CD4-positive, alpha-beta T cell treated with Interleukin-17A for 4 hours (primary cell): ENCODE measurements around the gene CDK19.

ENCODE experiments used
- DNase-seq: peaks from one replicate; pipeline ENCODE4 v3.0.0-alpha.2; 2020; ENCODE audit warnings: mixed read lengths

The CDK19 gene

DNA sequence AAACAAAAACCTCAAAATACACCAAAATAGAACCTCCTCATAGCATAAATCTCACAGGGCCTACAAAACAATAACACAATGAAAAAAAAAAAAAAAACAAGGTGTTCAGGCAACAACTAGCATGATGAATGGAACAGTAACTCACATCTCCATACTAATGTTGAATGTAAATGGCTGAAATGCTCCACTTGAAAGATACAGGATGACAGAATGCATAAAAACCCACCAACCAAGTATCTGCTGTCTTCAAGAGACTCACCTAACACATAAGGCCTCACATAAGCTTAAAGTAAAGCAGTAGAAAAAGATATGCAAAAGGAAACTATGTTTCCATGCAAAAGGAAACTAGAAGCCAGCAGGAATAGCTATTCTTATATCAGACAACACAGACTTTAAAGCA, 121.3 kb downstream of the CDK19 start:
- DNase-seq: no peak

DNA sequence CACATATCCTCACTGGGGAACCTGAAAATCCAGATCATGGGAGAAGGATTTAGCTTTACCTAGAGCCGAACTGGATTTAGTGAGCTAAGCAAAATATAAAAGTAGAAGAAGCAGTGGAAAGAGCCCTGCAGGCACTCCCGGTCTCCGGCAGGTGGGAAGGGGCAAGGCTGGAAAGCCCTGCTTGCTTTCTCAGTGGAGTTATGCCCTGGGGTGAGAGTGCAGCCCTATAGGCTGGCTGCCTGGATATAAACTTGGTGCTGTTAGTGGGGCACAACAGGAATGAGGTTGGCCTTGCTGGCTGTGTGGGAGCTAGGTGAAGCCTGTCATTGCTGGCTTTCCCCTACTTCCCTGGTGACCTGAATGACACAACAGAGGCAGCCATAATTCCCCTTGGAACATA, 122.0 kb downstream of the CDK19 start:
- DNase-seq: no peak

DNA sequence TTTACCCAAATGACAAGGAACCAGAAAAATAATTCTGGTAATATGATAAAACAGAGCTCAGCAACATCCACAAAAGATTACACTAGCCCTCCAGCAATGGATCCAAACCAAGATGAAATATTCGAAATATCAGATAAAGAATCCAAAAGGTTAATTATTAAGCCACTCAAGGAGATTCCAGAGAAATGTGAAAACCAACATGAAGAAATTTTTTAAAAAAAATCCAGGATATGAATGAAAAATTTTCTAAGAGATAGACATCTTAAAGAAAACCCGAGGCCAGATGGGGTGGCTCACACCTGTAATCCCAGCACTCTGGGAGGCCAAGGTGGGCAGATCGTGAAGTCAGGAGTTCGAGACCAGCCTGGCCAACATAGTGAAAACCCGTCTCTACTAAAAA, 124.4 kb downstream of the CDK19 start:
- no peak for DNase-seq

DNA sequence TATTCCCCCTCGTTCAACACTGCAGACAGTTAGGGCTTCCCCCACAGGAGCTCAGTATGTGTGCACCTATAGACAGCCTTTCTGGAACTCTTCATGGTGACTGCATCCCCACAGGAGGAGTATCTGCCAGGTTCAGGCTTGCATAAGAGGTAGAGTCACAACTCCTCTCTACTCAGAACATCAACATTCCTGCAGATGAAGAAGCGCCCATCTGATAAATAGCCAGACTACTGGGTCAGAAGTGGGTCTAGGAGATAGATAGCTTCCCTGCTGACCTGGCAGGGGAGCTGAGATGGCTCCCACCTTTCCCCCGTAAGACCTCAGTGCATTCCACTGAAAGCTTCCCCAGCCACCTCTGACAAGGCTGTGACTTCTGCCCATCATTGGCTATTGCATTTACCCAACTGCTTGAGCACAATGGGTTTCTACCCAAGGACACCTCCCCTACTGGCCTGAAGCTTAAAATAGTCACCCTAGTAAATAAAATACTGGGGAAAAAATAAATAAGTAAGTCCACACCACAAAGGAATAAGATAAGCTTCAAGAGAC, 125.1 kb downstream of the CDK19 start:
- DNase-seq: no peak

DNA sequence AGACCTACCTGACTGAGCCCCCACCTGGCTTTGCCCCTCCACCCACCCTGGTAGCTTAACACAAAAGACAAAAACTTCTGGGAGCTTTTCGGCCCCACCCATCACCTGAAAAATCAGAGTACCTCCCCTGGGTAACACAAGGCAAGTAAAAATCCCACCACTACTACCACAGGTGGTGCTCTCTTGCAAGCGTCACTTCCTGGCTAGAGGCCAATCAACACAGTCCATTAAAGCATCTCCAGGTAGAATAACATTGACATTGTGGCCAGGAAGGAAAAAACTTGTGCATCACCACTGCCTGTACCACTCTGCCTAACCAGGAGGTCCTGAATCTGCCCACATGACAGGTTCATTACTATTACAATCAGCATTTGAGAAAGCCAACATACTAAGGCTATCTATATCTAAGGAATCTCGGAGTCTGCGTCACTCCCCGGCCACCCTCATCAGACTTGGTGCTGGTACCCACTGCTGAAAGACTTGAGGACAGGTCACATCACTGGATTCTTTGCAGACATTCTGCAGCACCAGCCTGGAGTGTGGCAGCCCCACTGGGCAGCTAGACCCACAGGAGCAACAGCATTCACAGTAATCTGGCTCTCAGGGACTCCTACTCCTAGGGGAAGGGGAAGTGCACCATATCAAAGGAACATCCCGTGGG, 125.9 kb downstream of the CDK19 start:
- DNase-seq: no peak

DNA sequence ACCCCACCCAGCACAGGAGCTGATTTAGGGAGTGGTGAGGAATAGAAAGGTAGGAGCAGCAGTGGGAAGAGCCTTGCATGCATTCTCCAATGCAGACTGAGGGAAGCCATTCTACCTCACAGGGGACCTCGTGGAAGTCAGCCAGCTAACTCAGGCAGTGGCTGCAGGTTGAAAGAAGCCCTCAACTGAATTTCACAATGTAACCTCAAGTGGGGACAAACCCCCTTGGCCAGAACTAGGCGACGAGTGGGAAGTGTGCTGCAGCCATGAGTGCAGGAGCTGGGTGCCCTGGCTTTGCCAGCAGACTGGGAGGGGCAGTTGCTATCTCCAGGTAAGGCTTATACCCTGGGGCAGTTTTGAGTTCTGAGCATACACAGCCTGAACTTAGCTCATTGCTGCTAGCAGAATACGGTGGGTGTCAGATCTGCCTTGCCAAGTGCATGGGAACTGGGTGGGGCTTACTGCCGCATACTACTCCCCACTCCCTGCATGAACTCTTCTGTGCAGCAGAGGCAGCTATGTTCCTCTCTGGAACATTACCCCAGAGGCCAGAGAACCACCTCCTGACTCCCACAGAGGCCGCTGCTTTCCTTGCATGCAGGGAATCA, 126.5 kb downstream of the CDK19 start:
- DNase-seq: no peak

DNA sequence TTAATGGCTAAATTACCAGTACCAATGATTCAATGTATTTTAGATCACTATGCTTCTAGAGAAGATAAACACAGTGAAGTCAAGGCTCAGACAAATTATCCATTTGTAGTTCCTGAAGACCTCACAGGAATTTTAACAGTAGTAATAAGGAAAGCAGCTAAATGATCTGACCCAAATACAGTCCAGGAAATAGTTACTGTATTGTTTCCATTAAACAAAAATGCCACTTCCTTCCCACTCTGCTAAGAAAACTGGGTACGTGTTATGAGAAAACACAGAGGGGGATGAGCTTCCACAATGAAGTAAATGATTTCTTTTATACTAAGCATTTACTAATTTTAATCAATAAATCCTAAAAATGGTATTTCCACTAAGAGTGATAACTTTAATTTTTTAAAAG, 127.9 kb downstream of the CDK19 start:
- DNase-seq: no peak

DNA sequence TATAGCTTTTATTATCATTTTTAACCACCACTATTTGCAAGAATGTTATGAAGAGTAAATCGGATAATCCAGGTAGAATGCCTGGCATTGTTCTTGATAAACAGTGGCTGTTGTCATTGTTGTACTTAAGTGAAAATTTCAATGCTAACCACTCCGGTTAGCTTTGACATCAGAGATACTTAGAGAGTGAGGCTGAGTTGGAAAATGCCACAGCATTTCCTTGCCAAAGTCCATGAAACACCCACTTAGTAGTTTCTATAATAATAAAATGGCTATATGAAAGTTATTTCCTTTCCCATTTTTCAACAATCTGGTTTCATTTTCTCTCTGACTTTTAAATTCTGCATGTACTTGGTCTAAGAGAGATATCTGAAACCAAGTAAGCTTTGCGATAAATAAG, 132.0 kb downstream of the CDK19 start:
- no peak for DNase-seq

DNA sequence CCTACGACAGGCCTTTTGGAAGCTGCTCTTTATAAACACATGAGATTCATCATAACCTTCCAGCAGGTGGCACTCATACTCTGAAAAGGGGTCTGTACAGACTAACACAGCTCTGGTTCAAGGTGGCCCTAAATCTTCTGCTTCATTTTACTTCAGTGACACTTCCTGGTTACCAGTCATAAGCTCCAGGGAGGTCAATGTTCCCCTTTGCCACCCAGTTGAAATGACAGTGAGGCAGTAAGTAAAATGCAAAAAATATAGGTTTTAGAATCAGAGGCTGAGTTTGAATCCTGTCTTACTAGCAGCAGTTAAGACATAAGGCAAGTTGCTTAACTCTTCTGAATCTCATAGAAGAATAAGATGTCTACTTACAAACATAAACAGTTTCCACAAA, 132.8 kb downstream of the CDK19 start:
- peak; percentile 73 for DNase-seq

DNA sequence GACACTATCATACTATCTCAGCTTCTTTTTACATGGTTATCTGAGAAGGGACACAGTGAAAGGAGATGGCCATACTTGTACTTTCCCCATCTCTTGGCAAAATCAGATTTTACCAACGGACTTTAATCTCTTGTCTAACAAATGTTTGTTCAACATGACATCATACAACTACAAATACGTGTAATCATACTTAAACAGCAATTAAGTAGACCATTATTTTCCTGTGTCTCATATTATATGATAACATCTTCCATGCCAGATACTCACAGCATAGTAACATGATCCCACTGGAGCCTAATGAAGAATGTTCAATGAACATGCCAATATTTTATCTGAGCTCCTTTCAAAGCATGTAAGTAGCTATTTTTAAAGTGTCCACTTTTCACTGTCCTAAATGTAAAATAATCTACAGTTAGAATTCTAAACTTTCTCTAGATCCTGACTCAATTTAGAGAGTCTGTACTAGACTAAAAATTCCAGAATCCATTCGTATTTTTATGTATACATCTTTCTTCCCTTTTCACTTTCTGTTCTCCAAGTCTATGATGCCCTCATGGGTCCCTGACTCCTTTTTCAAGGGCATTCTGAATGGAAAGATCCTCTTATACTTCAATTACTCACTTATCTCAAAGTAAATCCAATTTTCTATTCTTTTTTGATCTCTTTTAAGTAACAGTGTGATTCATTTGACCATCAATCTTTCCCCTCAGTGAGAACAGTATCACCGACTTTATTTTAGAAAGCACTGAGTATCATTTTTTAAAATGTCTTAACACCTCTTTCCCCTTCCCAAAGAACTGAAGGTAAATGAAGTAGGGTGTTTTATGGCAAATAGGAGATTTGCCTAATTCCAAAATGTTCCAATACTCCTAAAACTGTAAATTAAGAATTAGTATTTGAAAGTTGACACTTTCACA, 133.5 kb downstream of the CDK19 start:
- no peak for DNase-seq

DNA sequence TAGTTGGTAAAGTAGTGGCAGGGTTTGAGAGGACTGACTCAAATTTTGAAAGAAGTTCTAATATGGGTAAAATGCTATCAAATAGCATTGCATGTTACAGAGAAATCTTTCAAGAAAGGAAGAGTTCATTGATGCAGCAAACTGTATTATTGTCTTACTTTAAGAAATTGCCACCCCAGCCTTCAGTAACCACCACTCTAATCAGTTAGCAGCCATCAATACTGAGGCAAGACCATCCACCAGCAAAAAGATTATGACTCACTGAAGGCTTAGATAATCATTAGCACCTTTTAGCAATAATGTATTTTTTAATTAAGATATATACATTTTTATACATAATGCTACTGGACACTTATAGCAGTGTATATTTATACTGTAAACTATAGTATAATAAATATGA, 138.9 kb downstream of the CDK19 start:
- DNase-seq: no peak

DNA sequence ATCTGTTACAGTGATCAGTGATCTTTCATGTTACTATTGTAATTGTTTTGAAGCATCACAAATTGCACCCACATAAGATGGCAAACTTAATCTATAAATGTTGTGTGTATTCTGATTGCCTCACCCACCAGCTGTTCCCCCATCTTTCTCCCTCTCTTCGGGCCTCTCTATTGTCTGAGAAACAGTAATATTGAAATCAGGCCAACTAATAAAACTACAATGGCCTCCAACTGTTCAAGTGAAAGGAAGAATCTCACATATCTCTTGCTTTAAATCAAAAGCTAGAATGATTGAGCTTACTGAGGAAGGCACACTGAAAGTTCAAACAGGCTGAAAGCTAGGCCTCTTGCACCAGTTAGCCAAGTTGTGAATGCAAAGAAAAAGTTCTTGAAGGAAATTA, 141.2 kb downstream of the CDK19 start:
- no peak for DNase-seq

DNA sequence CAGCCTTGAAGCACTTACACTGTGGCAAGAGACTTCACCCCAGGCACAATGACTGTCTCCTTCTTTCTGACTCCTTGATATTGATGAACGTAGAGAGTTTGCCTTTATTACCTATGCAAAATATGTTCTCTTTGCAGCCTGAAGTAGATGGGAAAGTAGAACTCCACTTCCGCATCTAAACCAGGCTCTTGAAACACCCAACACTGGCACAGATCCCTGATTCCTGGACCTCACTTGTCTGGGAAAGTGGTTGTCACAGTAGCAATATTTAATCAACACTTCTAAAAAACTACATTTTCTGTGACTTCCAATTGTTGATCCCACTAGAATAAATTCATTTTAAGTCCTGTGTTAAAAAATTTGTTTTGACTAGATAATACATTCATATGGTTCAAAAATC, 143.1 kb downstream of the CDK19 start:
- no peak for DNase-seq

DNA sequence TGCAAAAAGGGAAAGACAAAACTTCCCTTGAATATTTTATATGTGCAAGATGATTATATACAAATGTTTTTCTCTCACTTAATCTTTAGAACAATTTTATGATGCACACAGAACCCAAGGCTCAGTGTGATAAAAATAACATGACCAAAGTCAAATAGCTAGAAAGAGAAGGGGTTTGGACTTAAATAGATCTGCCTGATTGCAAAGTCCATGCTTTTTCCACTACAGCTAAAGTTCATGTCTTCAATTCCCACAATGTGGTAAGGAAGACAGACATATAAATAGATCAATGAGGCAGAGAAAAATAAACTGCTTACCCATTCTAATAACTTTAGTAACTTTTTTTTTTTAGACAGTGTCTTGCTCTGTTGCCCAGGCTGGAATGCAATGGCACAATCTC, 143.8 kb downstream of the CDK19 start:
- DNase-seq: no peak

DNA sequence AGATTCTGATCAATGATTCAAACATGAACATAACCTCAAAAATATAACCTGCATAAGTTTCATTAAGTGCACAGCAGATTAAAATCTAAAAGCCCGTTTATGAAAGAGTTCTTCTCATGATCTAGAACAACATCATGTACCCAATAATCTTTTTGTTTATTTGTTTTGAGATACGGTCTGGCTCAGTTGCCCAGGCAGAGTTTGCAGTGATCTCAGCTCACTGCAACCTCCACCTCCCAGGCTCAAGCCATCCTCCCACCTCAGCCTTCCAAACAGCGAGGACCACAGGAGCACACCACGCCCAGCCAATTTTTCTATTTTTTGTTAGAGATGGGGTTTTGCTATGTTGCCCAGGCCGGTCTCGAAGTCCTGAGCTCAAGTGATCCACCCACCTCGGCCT, 149.7 kb downstream of the CDK19 start:
- DNase-seq: no peak

DNA sequence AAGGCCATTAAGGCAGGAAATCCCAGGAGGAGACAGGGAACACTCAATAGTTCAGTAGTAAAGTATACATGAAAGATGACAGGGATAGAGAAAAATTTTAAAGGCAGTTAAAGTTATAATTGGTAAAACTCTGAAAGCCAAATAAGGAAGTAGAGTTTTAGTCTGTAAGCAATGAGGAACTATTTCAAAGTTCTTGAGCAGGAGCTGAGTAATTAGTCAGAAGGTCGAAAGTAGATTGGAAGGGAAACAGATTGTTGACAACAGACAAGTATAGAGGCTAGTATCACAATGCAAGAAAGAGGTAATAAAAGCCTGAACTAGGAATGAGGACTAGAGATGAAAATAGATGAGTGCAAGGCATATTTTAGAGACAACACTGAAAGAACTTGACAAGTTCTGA, 150.3 kb downstream of the CDK19 start:
- no peak for DNase-seq

DNA sequence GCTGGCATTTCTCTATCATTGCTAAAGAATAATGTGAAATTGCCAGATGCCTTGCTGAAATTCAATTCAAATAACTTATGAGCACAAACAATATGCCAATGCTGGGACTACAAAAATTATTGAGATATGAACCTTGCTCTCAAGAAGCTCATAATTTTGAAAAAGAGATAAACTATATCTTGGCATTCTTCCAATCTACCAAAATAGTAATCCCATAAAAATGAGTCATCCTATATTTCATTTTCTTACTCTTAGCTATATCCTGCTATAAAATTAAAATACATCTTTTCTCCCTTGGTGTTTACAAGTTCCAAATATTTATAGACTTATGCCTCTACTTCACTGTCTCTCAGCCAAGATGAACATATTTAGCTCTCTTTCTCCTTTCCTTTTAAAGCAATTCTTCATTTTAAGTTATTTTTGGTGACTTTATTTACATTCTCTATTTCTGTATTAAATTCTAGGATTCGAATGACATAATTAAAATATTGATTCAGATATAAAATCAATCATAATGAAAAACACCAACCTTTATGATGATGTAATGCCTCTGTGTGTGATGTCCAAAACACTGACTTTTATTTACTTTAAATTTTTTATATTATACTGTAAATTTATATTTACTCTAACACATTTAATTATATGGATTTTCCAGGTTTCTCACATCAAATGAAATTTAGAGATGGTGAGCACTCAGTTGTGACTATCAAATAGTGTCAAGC, 152.6 kb downstream of the CDK19 start:
- no peak for DNase-seq

DNA sequence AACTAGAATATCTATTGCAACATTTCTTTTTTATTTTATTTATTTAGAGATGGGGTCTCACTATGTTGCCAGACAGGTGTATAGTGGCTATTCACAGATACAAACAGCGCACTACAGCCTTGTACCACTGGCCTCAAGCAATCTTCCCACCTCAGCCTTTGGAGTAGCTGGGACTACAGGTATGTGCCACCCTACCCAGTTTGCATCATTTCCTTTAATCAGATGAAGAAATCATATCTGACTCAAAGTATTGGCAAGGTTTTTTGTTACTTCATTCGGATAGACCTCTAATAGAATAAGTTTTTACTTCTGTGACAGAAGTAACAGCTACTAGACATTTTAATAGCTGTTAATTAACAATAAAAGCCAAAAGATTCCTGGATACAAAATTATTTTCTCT, 153.9 kb downstream of the CDK19 start:
- DNase-seq: no peak

DNA sequence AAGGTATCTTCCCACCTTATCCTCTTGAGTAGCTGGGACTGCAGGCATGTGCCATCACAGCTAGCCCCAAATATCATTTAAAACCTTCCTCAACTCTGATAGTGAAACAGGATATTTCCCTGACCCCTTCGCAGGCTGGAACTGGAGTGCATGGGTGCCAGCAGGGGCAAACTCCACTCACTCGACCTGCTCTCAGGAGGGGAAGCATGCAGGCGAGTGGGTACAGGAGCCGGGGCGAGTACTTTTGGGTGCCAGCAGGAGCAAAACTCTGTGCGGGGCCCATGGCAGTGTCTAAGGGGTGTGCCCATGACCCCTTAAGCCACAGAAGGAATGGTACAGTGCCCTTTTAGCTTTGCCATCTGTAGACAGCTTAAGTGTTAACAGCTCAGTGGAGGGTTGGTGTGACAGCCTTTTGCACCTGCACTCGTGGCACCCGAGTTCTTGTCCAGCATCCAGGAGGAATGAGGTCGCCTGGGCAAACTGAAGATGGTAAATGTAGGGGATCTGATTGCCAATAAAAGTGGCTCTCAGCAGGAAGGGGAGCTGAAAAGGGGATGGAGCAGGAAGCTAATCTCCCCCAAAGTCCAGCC, 155.1 kb downstream of the CDK19 start:
- DNase-seq: no peak

DNA sequence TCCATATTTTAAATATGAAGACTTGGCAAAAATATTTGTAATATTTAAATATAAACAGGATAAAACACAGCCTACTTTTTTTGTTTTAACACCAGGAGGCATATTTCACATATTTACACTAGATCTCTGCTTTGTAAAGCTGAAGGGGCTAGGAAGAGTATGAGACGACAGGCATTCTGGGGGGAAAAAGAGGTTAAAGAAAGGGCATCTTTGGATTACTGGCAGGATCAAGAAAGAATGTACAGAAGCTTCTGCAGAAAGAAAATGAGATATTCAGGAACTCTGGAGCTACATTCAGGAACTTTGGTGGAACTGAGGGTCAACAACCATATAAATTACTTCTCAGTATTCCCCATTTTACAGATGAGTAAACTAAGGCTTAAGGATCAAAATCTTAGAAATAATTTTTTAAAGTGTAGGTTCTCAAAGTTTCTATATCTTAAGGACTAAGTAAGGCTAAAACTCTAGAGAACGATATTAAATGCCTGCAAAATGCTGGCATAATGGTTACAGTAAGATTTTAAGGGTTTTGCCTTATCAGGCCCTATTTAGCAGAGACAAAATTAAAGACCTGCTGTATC, 156.5 kb downstream of the CDK19 start:
- no peak for DNase-seq

DNA sequence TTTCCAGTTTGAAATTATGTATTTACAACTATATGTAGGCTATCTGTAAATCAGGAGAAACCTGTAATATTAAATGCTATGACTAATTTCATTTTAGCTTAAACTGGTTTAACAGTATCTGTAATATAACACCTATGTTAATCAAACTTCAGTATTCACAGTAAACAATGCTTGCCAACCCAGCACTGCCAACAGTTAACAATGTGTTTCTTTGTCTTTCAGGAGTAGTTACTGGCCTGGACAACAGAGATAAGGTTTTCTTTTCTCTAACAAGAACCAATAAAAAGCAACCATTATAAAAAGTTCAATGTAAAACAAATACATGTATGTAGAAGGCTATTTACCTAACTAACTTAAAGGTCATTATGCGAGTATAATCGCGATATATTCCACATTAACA, 158.8 kb downstream of the CDK19 start:
- no peak for DNase-seq

DNA sequence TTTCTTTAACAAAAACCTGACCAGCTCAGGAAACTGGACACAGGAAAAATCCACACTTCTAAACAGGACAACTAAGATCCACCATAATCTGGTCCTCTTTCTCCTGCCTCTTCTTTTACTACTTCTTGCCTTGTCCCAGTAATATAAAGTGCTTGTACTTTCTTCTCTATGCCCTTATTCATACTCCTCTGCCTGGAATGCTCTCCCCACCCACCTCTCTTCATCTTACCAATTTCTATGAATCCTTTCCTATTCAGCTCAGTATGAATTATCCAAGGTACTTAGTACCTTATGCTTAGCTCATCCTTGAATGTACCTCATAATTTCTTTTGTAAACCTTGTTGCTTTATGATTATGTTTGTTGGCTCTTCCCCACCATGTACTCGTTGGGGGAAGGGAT, 159.4 kb downstream of the CDK19 start:
- DNase-seq: no peak
